AG20443 (cell line): ENCODE data around the gene POFUT1.

Experiments
- DNase-seq: peaks from one replicate; pipeline ENCODE4 v3.0.0; 2012; ENCODE audit warnings: low spot score, mixed read lengths

Gene POFUT1

GRCh38 chr20:32277361-32278198 is 69.9 kb downstream of the POFUT1 start, which contains the start of gene KIF3B:
Gene KIF3B, plus strand, starts transcription at chr20:32277651. Its CDS starts 32,127 bp downstream, at chr20:32309778.
- DNase-seq: peak; percentile 98

GRCh38 chr20:32278199-32278643 is 70.5 kb downstream of the POFUT1 start:
- peak; percentile 12 for DNase-seq

GRCh38 chr20:32281711-32282110 is 74.0 kb downstream of the POFUT1 start:
- DNase-seq: no peak

- no peak for DNase-seq
These were observed 74.8 kb downstream of the POFUT1 start for GRCh38 chr20:32282461-32282860.

- no peak for DNase-seq
These were observed 77.5 kb downstream of the POFUT1 start for GRCh38 chr20:32285082-32285620.

- DNase-seq: peak; percentile 45
These were observed 78.1 kb downstream of the POFUT1 start for GRCh38 chr20:32285621-32286371.

- no peak for DNase-seq
These were observed 79.6 kb downstream of the POFUT1 start for GRCh38 chr20:32287231-32287638.
